NCI-H2196 (cell line): ENCODE measurements around the gene AMDHD2.
A peak's percentile ranks its signal among the peaks of the same experiment; 100 is the strongest.
"Not testable (repeated sequence)": the region's sequence is repeated elsewhere in the genome, so short reads cannot be mapped to it uniquely, and the experiment has no call there.

Source experiments
- DNase-seq: peaks from one replicate; lab custom pipeline; 2025; ENCODE audit not compliant: unreplicated experiment; lab: John Stamatoyannopoulos, UW

The AMDHD2 gene

GRCh38 chr16:2531696-2532493, 11.7 kb downstream of the AMDHD2 start:
- DNase-seq = peak; percentile 98

GRCh38 chr16:2532494-2533141, 12.4 kb downstream of the AMDHD2 start:
- peak; percentile 82 for DNase-seq

- not testable (repeated sequence) for DNase-seq
Measured at GRCh38 chr16:2533142-2533755, 13.1 kb downstream of the AMDHD2 start.

- no peak for DNase-seq
Measured at GRCh38 chr16:2533912-2534311, 13.7 kb downstream of the AMDHD2 start.

GRCh38 chr16:2534335-2534734, 14.2 kb downstream of the AMDHD2 start:
- not testable (repeated sequence) for DNase-seq

GRCh38 chr16:2535625-2536013, 15.4 kb downstream of the AMDHD2 start:
- no peak for DNase-seq

GRCh38 chr16:2537451-2538379, 17.5 kb downstream of the AMDHD2 start, which contains the start of gene PDPK1:
Gene PDPK1, plus strand, starts transcription at chr16:2538021. Its CDS starts 92 bp downstream, at chr16:2538113.
- DNase-seq = peak; percentile 96

- DNase-seq = not testable (repeated sequence)
Measured at GRCh38 chr16:2539192-2539844, 19.1 kb downstream of the AMDHD2 start.

- not testable (repeated sequence) for DNase-seq
Measured at GRCh38 chr16:2539845-2540458, 19.8 kb downstream of the AMDHD2 start.

- not testable (repeated sequence) for DNase-seq
Measured at GRCh38 chr16:2540912-2541311, 20.7 kb downstream of the AMDHD2 start.

GRCh38 chr16:2541409-2541808, 21.2 kb downstream of the AMDHD2 start:
- not testable (repeated sequence) for DNase-seq

GRCh38 chr16:2543771-2544170, 23.6 kb downstream of the AMDHD2 start:
- DNase-seq = not testable (repeated sequence)

- not testable (repeated sequence) for DNase-seq
Measured at GRCh38 chr16:2550283-2550878, 30.2 kb downstream of the AMDHD2 start.

GRCh38 chr16:2551420-2551889, 31.3 kb downstream of the AMDHD2 start:
- not testable (repeated sequence) for DNase-seq

GRCh38 chr16:2554709-2555425, 34.7 kb downstream of the AMDHD2 start:
- not testable (repeated sequence) for DNase-seq

- not testable (repeated sequence) for DNase-seq
Measured at GRCh38 chr16:2557150-2557549, 37.0 kb downstream of the AMDHD2 start.

GRCh38 chr16:2560131-2560797, 40.1 kb downstream of the AMDHD2 start:
- DNase-seq = not testable (repeated sequence)

- not testable (repeated sequence) for DNase-seq
Measured at GRCh38 chr16:2560798-2561133, 40.6 kb downstream of the AMDHD2 start.
